ENCODE data around the gene STK32C. TPM values are rescaled to one million over a fixed set of nuclear protein-coding genes. Genes with fewer than 3 reads are reported as not detected.

The STK32C gene
- total RNA-seq, 3 donors from 2014 or later, result 5.6 to 12.8 (median 11.7) TPM

DNA sequence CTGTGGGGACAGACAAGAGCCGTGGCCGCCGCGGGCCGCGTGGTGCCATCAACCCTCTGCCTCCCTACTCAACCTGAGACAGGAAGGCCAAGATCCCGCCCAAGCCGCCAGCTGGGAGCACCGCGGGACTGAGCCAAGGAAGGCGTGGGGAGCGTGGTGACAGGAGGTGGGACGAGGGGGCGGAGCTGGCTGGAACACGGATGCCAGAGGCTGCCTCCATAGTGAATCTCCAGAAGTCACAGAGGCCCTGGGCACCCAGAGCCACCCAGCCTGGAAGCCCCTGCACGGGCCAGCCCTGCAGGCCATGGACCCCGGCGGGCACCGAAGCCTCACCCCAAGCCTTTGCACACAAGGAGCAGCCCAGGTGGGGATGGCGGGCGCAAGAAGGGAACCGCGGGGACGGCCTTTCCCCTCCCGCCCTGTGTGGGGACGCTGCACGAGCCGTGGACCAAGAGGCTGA is 139.1 kb downstream of the STK32C start:
- Histone ChIP-seq H3K9me3 (no peaks in the 10 kb centered on the region), H3K36me3 (no peaks in the 10 kb centered on the region)
- no peak for DNase-seq (ENCODE audit: low spot score in 2 of 2)

GRCh38 chr10:132167976-132168375 is 139.8 kb downstream of the STK32C start:
- no peak for TF ChIP-seq POLR2AphosphoS5 (IDR thresholded peaks at IDR 0.05)
- no peak for TF ChIP-seq POLR2A (IDR thresholded peaks at IDR 0.05)
- TF ChIP-seq, protein P1, sequence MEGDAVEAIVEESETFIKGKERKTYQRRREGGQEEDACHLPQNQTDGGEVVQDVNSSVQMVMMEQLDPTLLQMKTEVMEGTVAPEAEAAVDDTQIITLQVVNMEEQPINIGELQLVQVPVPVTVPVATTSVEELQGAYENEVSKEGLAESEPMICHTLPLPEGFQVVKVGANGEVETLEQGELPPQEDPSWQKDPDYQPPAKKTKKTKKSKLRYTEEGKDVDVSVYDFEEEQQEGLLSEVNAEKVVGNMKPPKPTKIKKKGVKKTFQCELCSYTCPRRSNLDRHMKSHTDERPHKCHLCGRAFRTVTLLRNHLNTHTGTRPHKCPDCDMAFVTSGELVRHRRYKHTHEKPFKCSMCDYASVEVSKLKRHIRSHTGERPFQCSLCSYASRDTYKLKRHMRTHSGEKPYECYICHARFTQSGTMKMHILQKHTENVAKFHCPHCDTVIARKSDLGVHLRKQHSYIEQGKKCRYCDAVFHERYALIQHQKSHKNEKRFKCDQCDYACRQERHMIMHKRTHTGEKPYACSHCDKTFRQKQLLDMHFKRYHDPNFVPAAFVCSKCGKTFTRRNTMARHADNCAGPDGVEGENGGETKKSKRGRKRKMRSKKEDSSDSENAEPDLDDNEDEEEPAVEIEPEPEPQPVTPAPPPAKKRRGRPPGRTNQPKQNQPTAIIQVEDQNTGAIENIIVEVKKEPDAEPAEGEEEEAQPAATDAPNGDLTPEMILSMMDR (IDR thresholded peaks at IDR 0.05), result no peak
- intact Hi-C loops (cut with DNase I; ENCODE audit: low total_unique reads), result no loop called here

More for the DNA sequence above, 139.1 kb downstream of the STK32C start:
- Histone ChIP-seq H3K4me1 (no peaks in the 10 kb centered on the region), H3K4me3 (no peak overlapping the region), H3K27me3 (no peaks in the 10 kb centered on the region), H3K27ac (no peak overlapping the region)
- intact Hi-C loops (cut with DNase I; ENCODE audit: low total_unique reads), result no loop called here
- TF ChIP-seq, protein P1 (IDR thresholded peaks at IDR 0.05), result no peak
- TF ChIP-seq POLR2A (IDR thresholded peaks at IDR 0.05), result no peak
- no peak for TF ChIP-seq POLR2AphosphoS5 (IDR thresholded peaks at IDR 0.05)

GRCh38 chr10:132167041-132167674 is 140.6 kb downstream of the STK32C start:
- H3K36me3 ChIP-seq, result no peaks in the 10 kb centered on the region
- intact Hi-C loops (cut with DNase I; ENCODE audit: low total_unique reads), result no loop called here

More at GRCh38 chr10:132167976-132168375, 139.8 kb downstream of the STK32C start:
- Histone ChIP-seq H3K4me1 (no peaks in the 10 kb centered on the region), H3K27me3 (no peaks in the 10 kb centered on the region), H3K27ac (no peak overlapping the region), H3K9me3 (no peaks in the 10 kb centered on the region), H3K4me3 (no peak overlapping the region), H3K36me3 (no peaks in the 10 kb centered on the region)
- DNase-seq (ENCODE audit: low spot score in 2 of 2), result no peak

DNA sequence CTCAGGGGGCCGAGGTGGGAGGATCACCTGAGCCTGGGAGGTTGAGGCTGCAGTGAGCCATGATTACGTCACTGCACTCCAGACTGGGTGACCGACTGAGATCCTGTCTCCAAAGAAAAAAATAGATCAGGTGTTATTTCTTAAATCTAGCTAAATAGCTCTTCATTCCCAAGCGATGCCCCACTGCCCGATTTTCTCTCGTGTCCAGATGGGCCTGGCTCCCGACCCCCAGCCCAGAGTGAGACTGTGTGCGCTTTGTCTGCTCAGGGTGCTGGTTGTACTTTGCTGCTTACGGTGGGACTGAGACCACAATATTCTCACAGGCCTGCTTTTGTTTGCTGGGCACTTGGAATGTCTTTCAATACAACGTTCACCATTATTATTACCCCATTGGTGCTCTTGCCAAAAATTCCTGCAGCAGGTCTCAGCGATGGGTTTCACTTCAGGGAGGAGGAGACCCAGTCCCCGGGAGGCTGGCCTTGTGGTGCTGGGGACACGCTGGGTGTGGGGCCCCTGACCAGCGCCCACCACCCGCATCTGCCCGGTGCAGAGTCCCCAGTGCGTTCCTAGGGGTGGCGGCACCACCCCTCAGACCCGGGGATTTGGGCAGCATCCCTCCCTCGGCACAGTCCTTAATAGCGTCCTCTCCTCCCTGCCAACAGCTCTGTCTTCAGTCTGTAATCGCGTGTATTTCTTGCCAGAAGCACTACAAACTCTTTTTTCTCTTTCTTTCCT is 141.4 kb downstream of the STK32C start:
- intact Hi-C loops (cut with DNase I; ENCODE audit: low total_unique reads), result no loop called here

More at GRCh38 chr10:132167041-132167674, 140.6 kb downstream of the STK32C start:
- TF ChIP-seq POLR2AphosphoS5 (IDR thresholded peaks at IDR 0.05), result no peak
- TF ChIP-seq, protein P1 (IDR thresholded peaks at IDR 0.05), result no peak
- no peak for TF ChIP-seq POLR2A (IDR thresholded peaks at IDR 0.05)
- H3K27me3 ChIP-seq, result no peaks in the 10 kb centered on the region
- no peak overlapping the region for H3K4me3 ChIP-seq
- H3K9me3 ChIP-seq, result no peaks in the 10 kb centered on the region
- DNase-seq (ENCODE audit: low spot score in 2 of 2), result no peak
- H3K4me1 ChIP-seq, result no peaks in the 10 kb centered on the region
- H3K27ac ChIP-seq, result no peak overlapping the region

More for the DNA sequence above, 141.4 kb downstream of the STK32C start:
- DNase-seq (ENCODE audit: low spot score in 2 of 2), result no peak
- H3K4me3 ChIP-seq, result no peak overlapping the region
- H3K27ac ChIP-seq, result no peak overlapping the region
- no peaks in the 10 kb centered on the region for H3K4me1 ChIP-seq
- H3K9me3 ChIP-seq, result no peaks in the 10 kb centered on the region
- H3K36me3 ChIP-seq, result no peaks in the 10 kb centered on the region
- TF ChIP-seq POLR2AphosphoS5 (IDR thresholded peaks at IDR 0.05) (no peak), POLR2A (IDR thresholded peaks at IDR 0.05) (no peak)
- TF ChIP-seq, protein P1 (IDR thresholded peaks at IDR 0.05), result no peak
- H3K27me3 ChIP-seq, result no peaks in the 10 kb centered on the region

Measured in breast epithelium (tissue), 4 donors.